Measurements from ENCODE around the gene FRAS1. TPM values are rescaled to one million over a fixed set of nuclear protein-coding genes. Genes with fewer than 3 reads are reported as not detected.

FRAS1 gene
- total RNA-seq, 5 donors from 2014 or later (not counting 1 experiment from before 2014, with no cell fraction given) = 0.23 to 0.39 (median 0.32) TPM; not detected in 2

- H3K9me3 Mint-ChIP-seq = no peaks in the 10 kb centered on the region
- WGBS (ENCODE audit: insufficient coverage) = no CpG with 5 or more reads among the region's 3 CpGs
- ChIA-PET POLR2A (no interaction called here), CTCF (no interaction called here)
- Histone ChIP-seq H3K4me1 (ENCODE audit: control insufficient read depth in 1 of 2, extremely low read depth in 1 of 2, insufficient read depth in 2 of 2, low read length in 2 of 2) (no peaks in the 10 kb centered on the region), H3K27me3 (replicated peaks in 1 of 2; ENCODE audit: control insufficient read depth in 2 of 2, extremely low read depth in 1 of 2, insufficient read depth in 2 of 2, low read length in 1 of 2) (peaks cover 0 to 3% of the 10 kb centered on the region in 2 experiments), H3K36me3 (ENCODE audit: control insufficient read depth in 2 of 2, extremely low read depth in 1 of 2, insufficient read depth in 1 of 2, low read length in 1 of 2) (no peaks in the 10 kb centered on the region), H3K9me3 (no peaks in the 10 kb centered on the region), H3K27ac (ENCODE audit: low read length) (no peak overlapping the region), H3K4me3 (ENCODE audit: control insufficient read depth in 1 of 2, extremely low read depth in 1 of 2, low read length in 1 of 2) (no peak overlapping the region)
- H3K36me3 Mint-ChIP-seq = no peaks in the 10 kb centered on the region
- DNase-seq = no peak
- H3K4me3 Mint-ChIP-seq = no peak overlapping the region
- no peak for ATAC-seq (replicated peaks in 1 of 4)
- H3K27me3 Mint-ChIP-seq = peaks cover 3 to 8% of the 10 kb centered on the region in 2 donors
- no peaks in the 10 kb centered on the region for H3K4me1 Mint-ChIP-seq
- H3K27ac Mint-ChIP-seq = no peak overlapping the region
Measured at GRCh38 chr4:78519962-78520361, 462.8 kb downstream of the FRAS1 start.

DNA sequence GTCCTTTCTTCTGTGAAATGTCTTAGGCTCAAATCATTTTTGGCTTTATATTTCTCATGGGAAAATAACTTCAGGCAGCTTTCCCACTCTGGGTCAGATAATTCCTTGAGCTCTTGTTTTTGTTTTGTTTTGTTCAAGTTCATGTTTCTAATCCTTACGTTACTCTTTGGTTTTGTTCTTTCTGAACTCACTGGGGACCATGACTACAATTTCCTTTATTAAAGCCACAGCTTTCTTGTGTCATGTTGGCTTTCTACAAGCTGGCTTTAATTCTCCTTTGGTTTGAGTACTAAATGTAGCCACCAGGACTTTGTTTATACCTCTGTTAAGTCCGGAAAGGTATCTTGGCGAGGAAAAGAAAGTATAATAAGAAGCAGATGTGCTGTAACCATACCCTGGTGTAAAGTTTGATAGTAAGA lies 463.7 kb downstream of the FRAS1 start:
- Histone ChIP-seq H3K4me3 (ENCODE audit: control insufficient read depth in 1 of 2, extremely low read depth in 1 of 2, low read length in 1 of 2) (no peak overlapping the region), H3K27ac (ENCODE audit: low read length) (no peak overlapping the region), H3K4me1 (ENCODE audit: control insufficient read depth in 1 of 2, extremely low read depth in 1 of 2, insufficient read depth in 2 of 2, low read length in 2 of 2) (no peaks in the 10 kb centered on the region), H3K36me3 (ENCODE audit: control insufficient read depth in 2 of 2, extremely low read depth in 1 of 2, insufficient read depth in 1 of 2, low read length in 1 of 2) (no peaks in the 10 kb centered on the region), H3K27me3 (replicated peaks in 1 of 2; ENCODE audit: control insufficient read depth in 2 of 2, extremely low read depth in 1 of 2, insufficient read depth in 2 of 2, low read length in 1 of 2) (no peaks in the 10 kb centered on the region), H3K9me3 (no peaks in the 10 kb centered on the region)
- no CpG with 5 or more reads among the region's 3 CpGs for WGBS (ENCODE audit: insufficient coverage)
- Mint-ChIP-seq H3K9me3 (no peaks in the 10 kb centered on the region), H3K4me3 (no peak overlapping the region), H3K4me1 (no peaks in the 10 kb centered on the region), H3K36me3 (no peaks in the 10 kb centered on the region), H3K27ac (no peak overlapping the region), H3K27me3 (peaks cover 3 to 5% of the 10 kb centered on the region in 2 donors)
- DNase-seq (no peak), ATAC-seq (replicated peaks in 1 of 4) (no peak)
- CTCF ChIA-PET = no interaction called here
- POLR2A ChIA-PET = no interaction called here

DNA sequence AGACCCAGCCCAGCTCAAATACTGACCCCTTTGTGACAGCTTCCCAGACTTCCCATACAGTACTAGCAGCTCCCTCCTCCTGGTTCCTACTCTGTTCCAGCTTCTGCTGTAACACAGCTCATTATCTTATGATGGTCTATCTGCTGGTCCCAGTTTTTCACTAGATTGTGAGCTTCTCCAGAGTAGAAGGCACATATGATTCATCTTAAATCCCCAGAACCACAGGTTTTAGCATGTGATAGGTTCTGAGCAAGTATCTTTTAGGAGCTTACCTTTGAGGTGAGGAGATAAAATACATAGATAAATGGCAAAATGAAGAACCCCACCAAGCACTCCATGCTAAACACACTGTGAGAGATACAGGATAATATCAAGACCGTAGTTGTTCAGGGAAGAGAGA lies 466.9 kb downstream of the FRAS1 start:
- Histone ChIP-seq H3K9me3 (no peaks in the 10 kb centered on the region), H3K4me1 (ENCODE audit: control insufficient read depth in 1 of 2, extremely low read depth in 1 of 2, insufficient read depth in 2 of 2, low read length in 2 of 2) (no peaks in the 10 kb centered on the region), H3K4me3 (ENCODE audit: control insufficient read depth in 1 of 2, extremely low read depth in 1 of 2, low read length in 1 of 2) (no peak overlapping the region), H3K36me3 (ENCODE audit: control insufficient read depth in 2 of 2, extremely low read depth in 1 of 2, insufficient read depth in 1 of 2, low read length in 1 of 2) (no peaks in the 10 kb centered on the region), H3K27me3 (replicated peaks in 1 of 2; ENCODE audit: control insufficient read depth in 2 of 2, extremely low read depth in 1 of 2, insufficient read depth in 2 of 2, low read length in 1 of 2) (no peaks in the 10 kb centered on the region), H3K27ac (ENCODE audit: low read length) (no peak overlapping the region)
- CTCF ChIA-PET = no interaction called here
- no peaks in the 10 kb centered on the region for H3K9me3 Mint-ChIP-seq
- no peaks in the 10 kb centered on the region for H3K4me1 Mint-ChIP-seq
- H3K36me3 Mint-ChIP-seq = no peaks in the 10 kb centered on the region
- POLR2A ChIA-PET = no interaction called here
- H3K27me3 Mint-ChIP-seq = peaks cover 3 to 5% of the 10 kb centered on the region in 2 donors
- no peak for ATAC-seq (replicated peaks in 1 of 4)
- 83% methylated on average over 1 of the region's 1 CpG for WGBS (ENCODE audit: insufficient coverage)
- H3K4me3 Mint-ChIP-seq = no peak overlapping the region
- no peak overlapping the region for H3K27ac Mint-ChIP-seq
- DNase-seq = no peak

DNA sequence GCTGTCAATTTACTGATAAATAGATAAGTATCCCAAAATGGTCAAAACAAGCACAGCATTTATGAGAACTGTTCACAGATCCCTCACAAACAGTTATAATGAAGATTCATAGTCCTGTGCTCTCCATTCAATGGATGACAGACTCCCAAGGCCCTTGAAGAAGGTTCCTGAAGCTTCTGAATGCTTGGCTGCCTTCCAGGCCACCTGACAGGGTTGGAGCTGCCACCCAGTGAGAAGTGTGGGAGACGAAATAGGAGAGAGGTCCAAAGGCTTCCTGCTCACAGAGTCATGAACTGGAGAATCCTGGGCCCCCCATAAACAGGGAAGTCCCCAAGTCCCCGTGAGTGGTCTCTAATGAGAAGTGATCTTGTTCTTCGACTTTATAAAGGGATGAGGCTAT lies 468.4 kb downstream of the FRAS1 start:
- Mint-ChIP-seq H3K9me3 (no peaks in the 10 kb centered on the region), H3K27me3 (peaks cover 0 to 3% of the 10 kb centered on the region in 2 donors), H3K36me3 (no peaks in the 10 kb centered on the region), H3K4me1 (no peaks in the 10 kb centered on the region), H3K4me3 (no peak overlapping the region), H3K27ac (no peak overlapping the region)
- H3K27ac ChIP-seq (ENCODE audit: low read length) = no peak overlapping the region
- no peaks in the 10 kb centered on the region for H3K36me3 ChIP-seq (ENCODE audit: control insufficient read depth in 2 of 2, extremely low read depth in 1 of 2, insufficient read depth in 1 of 2, low read length in 1 of 2)
- ATAC-seq (replicated peaks in 1 of 4) (no peak), DNase-seq (no peak)
- no peaks in the 10 kb centered on the region for H3K9me3 ChIP-seq
- WGBS (ENCODE audit: insufficient coverage) = 40% methylated on average over 1 of the region's 3 CpGs
- POLR2A ChIA-PET = no interaction called here
- no peaks in the 10 kb centered on the region for H3K4me1 ChIP-seq (ENCODE audit: control insufficient read depth in 1 of 2, extremely low read depth in 1 of 2, insufficient read depth in 2 of 2, low read length in 2 of 2)
- CTCF ChIA-PET = no interaction called here
- no peaks in the 10 kb centered on the region for H3K27me3 ChIP-seq (replicated peaks in 1 of 2; ENCODE audit: control insufficient read depth in 2 of 2, extremely low read depth in 1 of 2, insufficient read depth in 2 of 2, low read length in 1 of 2)
- no peak overlapping the region for H3K4me3 ChIP-seq (ENCODE audit: control insufficient read depth in 1 of 2, extremely low read depth in 1 of 2, low read length in 1 of 2)

- Histone ChIP-seq H3K4me3 (ENCODE audit: control insufficient read depth in 1 of 2, extremely low read depth in 1 of 2, low read length in 1 of 2) (no peak overlapping the region), H3K4me1 (ENCODE audit: control insufficient read depth in 1 of 2, extremely low read depth in 1 of 2, insufficient read depth in 2 of 2, low read length in 2 of 2) (no peaks in the 10 kb centered on the region), H3K27me3 (replicated peaks in 1 of 2; ENCODE audit: control insufficient read depth in 2 of 2, extremely low read depth in 1 of 2, insufficient read depth in 2 of 2, low read length in 1 of 2) (no peaks in the 10 kb centered on the region), H3K36me3 (ENCODE audit: control insufficient read depth in 2 of 2, extremely low read depth in 1 of 2, insufficient read depth in 1 of 2, low read length in 1 of 2) (no peaks in the 10 kb centered on the region), H3K9me3 (no peaks in the 10 kb centered on the region), H3K27ac (ENCODE audit: low read length) (no peak overlapping the region)
- Mint-ChIP-seq H3K36me3 (no peaks in the 10 kb centered on the region), H3K27me3 (peaks cover 0 to 3% of the 10 kb centered on the region in 2 donors), H3K9me3 (no peaks in the 10 kb centered on the region), H3K27ac (no peak overlapping the region), H3K4me1 (no peaks in the 10 kb centered on the region), H3K4me3 (no peak overlapping the region)
- no CpG with 5 or more reads among the region's 1 CpG for WGBS (ENCODE audit: insufficient coverage)
- DNase-seq (no peak), ATAC-seq (replicated peaks in 1 of 4) (no peak)
- CTCF ChIA-PET = interaction anchor here in 1 of 2 donors (0.6 kb wide), 1 partner anchor 1639 kb away, joined by 4 read pairs; no protein-coding TSS in a partner anchor
- POLR2A ChIA-PET = no interaction called here
Measured at GRCh38 chr4:78527103-78527502, 470.0 kb downstream of the FRAS1 start.

GRCh38 chr4:78527555-78527954 lies 470.4 kb downstream of the FRAS1 start:
- Histone ChIP-seq H3K4me3 (ENCODE audit: control insufficient read depth in 1 of 2, extremely low read depth in 1 of 2, low read length in 1 of 2) (no peak overlapping the region), H3K27ac (ENCODE audit: low read length) (no peak overlapping the region), H3K4me1 (ENCODE audit: control insufficient read depth in 1 of 2, extremely low read depth in 1 of 2, insufficient read depth in 2 of 2, low read length in 2 of 2) (no peaks in the 10 kb centered on the region), H3K27me3 (replicated peaks in 1 of 2; ENCODE audit: control insufficient read depth in 2 of 2, extremely low read depth in 1 of 2, insufficient read depth in 2 of 2, low read length in 1 of 2) (no peaks in the 10 kb centered on the region), H3K36me3 (ENCODE audit: control insufficient read depth in 2 of 2, extremely low read depth in 1 of 2, insufficient read depth in 1 of 2, low read length in 1 of 2) (no peaks in the 10 kb centered on the region), H3K9me3 (no peaks in the 10 kb centered on the region)
- 85% methylated on average over 4 of the region's 4 CpGs for WGBS (ENCODE audit: insufficient coverage)
- H3K36me3 Mint-ChIP-seq = no peaks in the 10 kb centered on the region
- ChIA-PET POLR2A (no interaction called here), CTCF (interaction anchor here in 1 of 2 donors (0.6 kb wide), 1 partner anchor 1638 kb away, joined by 4 read pairs; no protein-coding TSS in a partner anchor)
- no peaks in the 10 kb centered on the region for H3K4me1 Mint-ChIP-seq
- ATAC-seq (replicated peaks in 1 of 4) (no peak), DNase-seq (no peak)
- H3K4me3 Mint-ChIP-seq = no peak overlapping the region
- no peak overlapping the region for H3K27ac Mint-ChIP-seq
- peaks cover 0 to 3% of the 10 kb centered on the region in 2 donors for H3K27me3 Mint-ChIP-seq
- no peaks in the 10 kb centered on the region for H3K9me3 Mint-ChIP-seq

GRCh38 chr4:78528327-78528726 lies 471.2 kb downstream of the FRAS1 start:
- Mint-ChIP-seq H3K36me3 (no peaks in the 10 kb centered on the region), H3K27me3 (peaks cover 0 to 3% of the 10 kb centered on the region in 2 donors), H3K27ac (no peak overlapping the region), H3K4me1 (no peaks in the 10 kb centered on the region), H3K4me3 (no peak overlapping the region), H3K9me3 (no peaks in the 10 kb centered on the region)
- POLR2A ChIA-PET = no interaction called here
- no peaks in the 10 kb centered on the region for H3K27me3 ChIP-seq (replicated peaks in 1 of 2; ENCODE audit: control insufficient read depth in 2 of 2, extremely low read depth in 1 of 2, insufficient read depth in 2 of 2, low read length in 1 of 2)
- no peaks in the 10 kb centered on the region for H3K36me3 ChIP-seq (ENCODE audit: control insufficient read depth in 2 of 2, extremely low read depth in 1 of 2, insufficient read depth in 1 of 2, low read length in 1 of 2)
- WGBS (ENCODE audit: insufficient coverage) = no CpG with 5 or more reads among the region's 3 CpGs
- no peak for DNase-seq
- H3K4me3 ChIP-seq (ENCODE audit: control insufficient read depth in 1 of 2, extremely low read depth in 1 of 2, low read length in 1 of 2) = no peak overlapping the region
- CTCF ChIA-PET = no interaction called here
- H3K9me3 ChIP-seq = no peaks in the 10 kb centered on the region
- ATAC-seq (replicated peaks in 1 of 4) = no peak
- H3K4me1 ChIP-seq (ENCODE audit: control insufficient read depth in 1 of 2, extremely low read depth in 1 of 2, insufficient read depth in 2 of 2, low read length in 2 of 2) = no peaks in the 10 kb centered on the region
- H3K27ac ChIP-seq (ENCODE audit: low read length) = no peak overlapping the region

Data from T-cell (primary cell).